ENCODE results near the gene E4F1. TPM values are rescaled to one million over a fixed set of nuclear protein-coding genes. Genes with fewer than 3 reads are reported as not detected.
"Not testable (repeated sequence)": the region's sequence is repeated elsewhere in the genome, so short reads cannot be mapped to it uniquely, and the experiment has no call there.

Gene E4F1
- total and polyA plus RNA-seq, 9 of the 15 experiments (the other 6 are each of a cell fraction or from before 2014, with no cell fraction given), result 0.48 to 94.9 (median 20.4) TPM

DNA sequence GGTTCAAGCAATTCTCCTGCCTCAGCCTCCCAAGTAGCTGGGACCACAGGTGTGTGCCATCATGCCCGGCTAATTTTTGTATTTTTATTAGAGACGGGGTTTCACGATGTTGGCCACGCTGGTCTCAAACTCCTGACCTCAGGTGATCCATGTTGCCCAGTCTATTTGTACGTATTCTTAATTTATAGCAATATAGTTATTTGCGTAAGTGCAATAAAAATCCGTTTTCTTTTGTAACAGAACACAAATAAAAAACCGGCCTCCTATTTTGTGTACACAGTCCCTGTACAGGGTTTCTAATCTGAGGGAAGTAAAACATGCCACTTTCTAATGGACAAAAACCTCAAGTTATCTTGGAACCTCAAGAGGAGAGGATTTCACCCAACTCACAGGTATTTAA is 36.9 kb downstream of the E4F1 start:
- TF ChIP-seq, protein P1, sequence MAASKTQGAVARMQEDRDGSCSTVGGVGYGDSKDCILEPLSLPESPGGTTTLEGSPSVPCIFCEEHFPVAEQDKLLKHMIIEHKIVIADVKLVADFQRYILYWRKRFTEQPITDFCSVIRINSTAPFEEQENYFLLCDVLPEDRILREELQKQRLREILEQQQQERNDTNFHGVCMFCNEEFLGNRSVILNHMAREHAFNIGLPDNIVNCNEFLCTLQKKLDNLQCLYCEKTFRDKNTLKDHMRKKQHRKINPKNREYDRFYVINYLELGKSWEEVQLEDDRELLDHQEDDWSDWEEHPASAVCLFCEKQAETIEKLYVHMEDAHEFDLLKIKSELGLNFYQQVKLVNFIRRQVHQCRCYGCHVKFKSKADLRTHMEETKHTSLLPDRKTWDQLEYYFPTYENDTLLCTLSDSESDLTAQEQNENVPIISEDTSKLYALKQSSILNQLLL (CRISPR knock-in tag; IDR thresholded peaks at IDR 0.05; ENCODE audit: borderline replicate concordance), result peak; percentile 40; the same call in 1 of the 2 replicates
- no peak for TF ChIP-seq RBM15 (IDR thresholded peaks at IDR 0.05; ENCODE audit: insufficient read depth, low read length)
- no peaks in the 10 kb centered on the region for H3K27me3 ChIP-seq (ENCODE audit: control insufficient read depth in 2 of 2, insufficient read depth in 2 of 2, low read length in 2 of 2)
- intact Hi-C loops (cut with micrococcal nuclease) (no loop called here), in situ Hi-C loops (cut with MboI) (no loop called here)
- no peak for FAIRE-seq
- peaks cover 17% of the 10 kb centered on the region; the same call in 1 of the 2 replicates for H4K20me1 ChIP-seq (replicated peaks; ENCODE audit: control insufficient read depth, insufficient read depth, low read length)
- H3K9ac ChIP-seq (ENCODE audit: insufficient read depth in 1 of 2, low read depth in 2 of 2, low read length in 2 of 2), result no peak overlapping the region
- no peak overlapping the region for H2AFZ ChIP-seq (ENCODE audit: low read depth, low read length)
- H3K4me2 ChIP-seq (ENCODE audit: insufficient read depth, low read length), result no peak overlapping the region
- H3K9me3 ChIP-seq (replicated peaks; ENCODE audit: control insufficient read depth, insufficient read depth, low read depth, low read length), result no peaks in the 10 kb centered on the region
- H3K4me3 ChIP-seq, result no peak overlapping the region
- peaks cover 100% of the 10 kb centered on the region for H3K36me3 ChIP-seq (ENCODE audit: control insufficient read depth, insufficient read depth, low read length)
- peaks cover 55% of the 10 kb centered on the region for H3K79me2 ChIP-seq (ENCODE audit: control insufficient read depth, insufficient read depth, low read length)
- ATAC-seq, result no peak
- BruUV-seq (replicated peaks), result no TSS peak
- 95% methylated on average over 8 of the region's 8 CpGs for WGBS (ENCODE audit: insufficient coverage, low coverage, missing lambda C conversion rate)
- H3K27ac ChIP-seq (ENCODE audit: extremely low read depth, low read depth, low read length), result no peak overlapping the region
- POLR2A ChIA-PET, result interaction anchor here (0.7 to 6.0 kb wide), 2 partner anchors 9 to 344 kb away, joined by 3 to 40 read pairs; partner anchors contain the start of gene ECI1
- H3K4me1 ChIP-seq (replicated peaks in 1 of 2; ENCODE audit: control insufficient read depth in 2 of 2, insufficient read depth in 2 of 2, low read length in 2 of 2), result peaks cover 0 to 6% of the 10 kb centered on the region in 2 experiments; a peak in 2 of 5 replicates
- no peak for DNase-seq (ENCODE audit: extremely low read depth in 1 of 4, low spot score in 3 of 4)
- peaks cover 5% of the 10 kb centered on the region for H3K9me1 ChIP-seq (ENCODE audit: control insufficient read depth, insufficient read depth, low read length)
- CTCF ChIA-PET (ENCODE audit: low intra/inter-chr PET ratio), result no interaction called here

DNA sequence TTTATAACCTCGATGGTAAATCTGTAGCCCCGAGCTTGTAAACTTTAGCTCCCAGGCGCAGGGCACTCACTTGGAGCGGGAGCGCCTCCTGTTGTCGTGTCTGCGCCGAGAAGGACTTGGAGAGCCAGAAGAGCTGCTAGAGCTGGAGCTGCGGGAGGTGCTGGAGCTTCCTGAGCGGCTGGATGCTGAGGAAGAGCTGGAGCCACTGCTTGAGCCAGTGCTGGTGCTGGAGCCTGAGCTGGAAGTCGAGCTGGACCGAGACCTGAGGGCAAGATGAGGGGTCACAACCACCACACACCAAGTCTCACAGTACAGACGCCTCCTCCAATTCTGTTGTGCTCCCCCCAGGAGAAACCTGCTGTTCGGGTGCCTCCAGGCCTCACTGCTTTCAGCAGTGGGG is 39.6 kb downstream of the E4F1 start:
- POLR2A ChIA-PET, result interaction anchor here (1.0 to 6.0 kb wide), 7 partner anchors 9 to 108 kb away, joined by 3 to 40 read pairs (median 4); partner anchors contain the start of gene ECI1
- H3K9ac ChIP-seq (ENCODE audit: insufficient read depth in 1 of 2, low read depth in 2 of 2, low read length in 2 of 2); FAIRE-seq; H2AFZ ChIP-seq (ENCODE audit: low read depth, low read length); in situ Hi-C loops (cut with MboI); ATAC-seq; CTCF ChIA-PET (ENCODE audit: low intra/inter-chr PET ratio); intact Hi-C loops (cut with micrococcal nuclease); H3K9me1 ChIP-seq (ENCODE audit: control insufficient read depth, insufficient read depth, low read length); BruUV-seq (replicated peaks); H3K27me3 ChIP-seq (ENCODE audit: control insufficient read depth in 2 of 2, insufficient read depth in 2 of 2, low read length in 2 of 2); H3K27ac ChIP-seq (ENCODE audit: extremely low read depth, low read depth, low read length); H3K4me2 ChIP-seq (ENCODE audit: insufficient read depth, low read length); H3K4me1 ChIP-seq (replicated peaks in 1 of 2; ENCODE audit: control insufficient read depth in 2 of 2, insufficient read depth in 2 of 2, low read length in 2 of 2); DNase-seq (ENCODE audit: extremely low read depth in 1 of 4, low spot score in 3 of 4); H3K9me3 ChIP-seq (replicated peaks; ENCODE audit: control insufficient read depth, insufficient read depth, low read depth, low read length); H3K4me3 ChIP-seq: not testable (repeated sequence)
- Histone ChIP-seq H3K79me2 (ENCODE audit: control insufficient read depth, insufficient read depth, low read length) (peaks cover 75% of the 10 kb centered on the region), H4K20me1 (replicated peaks; ENCODE audit: control insufficient read depth, insufficient read depth, low read length) (peaks cover 27% of the 10 kb centered on the region), H3K36me3 (ENCODE audit: control insufficient read depth, insufficient read depth, low read length) (peaks cover 88% of the 10 kb centered on the region)
- WGBS (ENCODE audit: insufficient coverage, low coverage, missing lambda C conversion rate), result 93% methylated on average over 14 of the region's 14 CpGs
- 0 out of 2 replicates have a peak, but pooled peaks have one; percentile 31 for TF ChIP-seq RBFOX2 (IDR thresholded peaks at IDR 0.05; ENCODE audit: low read depth, low read length)

All from K562 (cell line).